HEK293 (cell line): ENCODE measurements around the gene OTOS.

Source experiments
- CTCF ChIA-PET: fragments of 350-600 bp; formaldehyde crosslinking; extraction: SDS; loops from one replicate; lab custom pipeline; 2021; ENCODE audit warnings: antibody characterized with exemption; lab: Yijun Ruan, JAX
- POLR2A ChIA-PET: fragments of 300-600 bp; formaldehyde crosslinking; extraction: SDS; loops from one replicate; lab custom pipeline; 2020; ENCODE audit warnings: antibody characterized with exemption, inconsistent platforms; lab: Yijun Ruan, JAX
- H3K27ac ChIP-seq: fragments of 200-500 bp; sonication (Bioruptor generic); 2 replicates; pipeline ENCODE4 v1.5.1; 2014; ENCODE audit warnings: low read depth, low read length, control low read depth, inconsistent platforms; ENCODE audit errors: extremely low read depth
- H3K36me3 ChIP-seq, 2 experiments: fragments of 200-500 bp in 1 of 2; sonication (Bioruptor generic) in 1 of 2; 1 replicate in 1 of 2; 2 replicates in 1 of 2; pipeline ENCODE4 v1.5.1; 2014 to 2017; ENCODE audit warnings: inconsistent platforms in 2 of 2, low read length in 2 of 2; ENCODE audit not compliant: control insufficient read depth in 2 of 2, insufficient read depth in 1 of 2
- H3K4me1 ChIP-seq: fragments of 200-500 bp; sonication (Bioruptor generic); 2 replicates; pipeline ENCODE4 v1.5.1; 2014; ENCODE audit warnings: mild to moderate bottlenecking, low read length, inconsistent platforms; ENCODE audit not compliant: control insufficient read depth, insufficient read depth
- H3K4me3 ChIP-seq: 2 replicates; pipeline ENCODE4 v1.5.1; 2011; ENCODE audit warnings: low read depth, mild to moderate bottlenecking, control low read depth, low read length, moderate library complexity
- H3K9me3 ChIP-seq: fragments of 200-500 bp; sonication (Bioruptor generic); 2 replicates; pipeline ENCODE4 v1.5.1; 2014; ENCODE audit warnings: low read depth, low read length, inconsistent platforms; ENCODE audit not compliant: control insufficient read depth, insufficient read depth
- GLIS2 ChIP-seq: fragments of 450-650 bp; formaldehyde crosslinking; IDR thresholded peaks from 2 replicates; pipeline ENCODE4 v1.5.1; 2016; ENCODE audit warnings: missing biosample characterization, missing genetic modification characterization
- HOXA7 ChIP-seq: sonication (generic); formaldehyde crosslinking; IDR thresholded peaks from 2 replicates; pipeline ENCODE4 v1.8.1; 2022; ENCODE audit warnings: missing genetic modification reagents, borderline replicate concordance
- HOXC10 ChIP-seq: sonication (generic); formaldehyde crosslinking; IDR thresholded peaks from 2 replicates; pipeline ENCODE4 v1.8.1; 2023; ENCODE audit warnings: mild to moderate bottlenecking, missing genetic modification reagents
- PATZ1 ChIP-seq: fragments of 450-650 bp; formaldehyde crosslinking; IDR thresholded peaks from 2 replicates; pipeline ENCODE4 v1.5.1; 2016; ENCODE audit warnings: missing biosample characterization, missing genetic modification characterization
- TSHZ1 ChIP-seq: fragments of 450-650 bp; formaldehyde crosslinking; IDR thresholded peaks from 2 replicates; pipeline ENCODE4 v1.5.1; 2016; ENCODE audit warnings: missing biosample characterization, missing genetic modification characterization, borderline replicate concordance
- ZBTB17 ChIP-seq: fragments of 450-650 bp; formaldehyde crosslinking; IDR thresholded peaks from 2 replicates; pipeline ENCODE4 v1.5.1; 2016; ENCODE audit warnings: missing biosample characterization, missing genetic modification characterization
- ZBTB26 ChIP-seq: fragments of 450-650 bp; formaldehyde crosslinking; optimal IDR thresholded peaks from 2 replicates; pipeline ENCODE3; 2016; ENCODE audit warnings: missing biosample characterization, mild to moderate bottlenecking, missing genetic modification characterization
- ZFP41 ChIP-seq: fragments of 450-650 bp; formaldehyde crosslinking; IDR thresholded peaks from 2 replicates; pipeline ENCODE4 v1.5.1; 2016; ENCODE audit warnings: missing biosample characterization, missing genetic modification characterization, borderline replicate concordance
- ZNF112 ChIP-seq: fragments of 450-650 bp; formaldehyde crosslinking; IDR thresholded peaks from 2 replicates; pipeline ENCODE4 v1.5.0; 2017; ENCODE audit warnings: missing biosample characterization, missing genetic modification characterization
- ZNF114 ChIP-seq: fragments of 450-650 bp; formaldehyde crosslinking; IDR thresholded peaks from 2 replicates; pipeline ENCODE4 v1.5.0; 2017; ENCODE audit warnings: missing biosample characterization, missing genetic modification characterization
- ZNF121 ChIP-seq: fragments of 450-650 bp; formaldehyde crosslinking; IDR thresholded peaks from 2 replicates; pipeline ENCODE4 v1.5.1; 2016; ENCODE audit warnings: missing biosample characterization, missing genetic modification characterization
- ZNF16 ChIP-seq: fragments of 450-650 bp; formaldehyde crosslinking; IDR thresholded peaks from 2 replicates; pipeline ENCODE4 v1.5.1; 2016; ENCODE audit warnings: low read depth, missing biosample characterization, missing genetic modification characterization
- ZNF341 ChIP-seq: fragments of 450-650 bp; formaldehyde crosslinking; IDR thresholded peaks from 2 replicates; pipeline ENCODE4; 2016; ENCODE audit warnings: low read depth, missing biosample characterization, missing genetic modification characterization
- ZNF37A ChIP-seq: fragments of 450-650 bp; IDR thresholded peaks from 2 replicates; pipeline ENCODE4 v1.5.1; 2018; ENCODE audit warnings: missing biosample characterization, missing genetic modification characterization
- ZNF404 ChIP-seq: fragments of 450-650 bp; formaldehyde crosslinking; IDR thresholded peaks from 2 replicates; pipeline ENCODE4 v1.5.1; 2017; ENCODE audit warnings: missing biosample characterization, missing genetic modification characterization
- ZNF433 ChIP-seq: fragments of 450-650 bp; formaldehyde crosslinking; IDR thresholded peaks from 2 replicates; pipeline ENCODE4 v1.5.1; 2016; ENCODE audit warnings: missing biosample characterization, missing genetic modification characterization, low read depth
- ZNF560 ChIP-seq: fragments of 450-650 bp; formaldehyde crosslinking; IDR thresholded peaks from 2 replicates; pipeline ENCODE4 v1.5.1; 2017; ENCODE audit warnings: missing biosample characterization, missing genetic modification characterization, borderline replicate concordance
- ZNF561 ChIP-seq: fragments of 450-650 bp; IDR thresholded peaks from 2 replicates; pipeline ENCODE4 v1.5.1; 2018; ENCODE audit warnings: missing biosample characterization, missing genetic modification characterization, borderline replicate concordance
- ZNF664 ChIP-seq: fragments of 450-650 bp; formaldehyde crosslinking; IDR thresholded peaks from 2 replicates; pipeline ENCODE4 v1.5.1; 2016; ENCODE audit warnings: missing biosample characterization, missing genetic modification characterization
- ZNF707 ChIP-seq: fragments of 450-650 bp; formaldehyde crosslinking; IDR thresholded peaks from 2 replicates; pipeline ENCODE4 v1.5.1; 2016; ENCODE audit warnings: missing biosample characterization, missing genetic modification characterization
- ZNF777 ChIP-seq: fragments of 450-650 bp; formaldehyde crosslinking; IDR thresholded peaks from 2 replicates; pipeline ENCODE4 v1.5.1; 2017; ENCODE audit warnings: missing biosample characterization, missing genetic modification characterization, borderline replicate concordance

OTOS gene

GRCh38 chr2:240112914-240113690 lies 27.4 kb downstream of the OTOS start:
- H3K4me3 ChIP-seq = no peak overlapping the region
- H3K27ac ChIP-seq = no peak overlapping the region
- ChIA-PET POLR2A (no interaction called here), CTCF (interaction anchor here (2.0 kb wide), 1 partner anchor 52 kb away, joined by 7 read pairs; no protein-coding TSS in a partner anchor)
- H3K4me1 ChIP-seq = peaks cover 2% of the 10 kb centered on the region; the same call in 1 of the 2 replicates
- no peaks in the 10 kb centered on the region; the same call in 1 of the 2 replicates for H3K9me3 ChIP-seq
- no peaks in the 10 kb centered on the region for H3K36me3 ChIP-seq
- TF ChIP-seq HOXA7 (CRISPR knock-in tag) (no peak), ZNF561 (tag by site-specific recombination) (no peak), ZNF37A (tag by site-specific recombination) (no peak), PATZ1 (no peak), HOXC10 (CRISPR knock-in tag) (no peak), ZNF560 (tag by site-specific recombination) (no peak), ZNF341 (tag by site-specific recombination) (no peak), ZNF112 (tag by site-specific recombination) (no peak), ZNF664 (tag by site-specific recombination) (no peak), ZBTB26 (tag by site-specific recombination) (no peak), TSHZ1 (no peak), ZNF16 (tag by site-specific recombination) (no peak), ZNF114 (tag by site-specific recombination) (no peak), ZFP41 (tag by site-specific recombination) (no peak), ZNF404 (tag by site-specific recombination) (no peak), ZNF777 (no peak), ZNF433 (tag by site-specific recombination) (no peak), ZNF707 (tag by site-specific recombination) (no peak)

- H3K4me1 ChIP-seq = peaks cover 2% of the 10 kb centered on the region; the same call in 1 of the 2 replicates
- TF ChIP-seq GLIS2 (tag by site-specific recombination) (no peak), ZFP41 (tag by site-specific recombination) (no peak), ZBTB17 (peak; percentile 49), ZNF121 (no peak)
- TF ChIP-seq, all 188 proteins: peak for 1
- Histone ChIP-seq H3K27ac (no peak overlapping the region), H3K9me3 (no peaks in the 10 kb centered on the region), H3K4me3 (no peak overlapping the region), H3K36me3 (no peaks in the 10 kb centered on the region)
- ChIA-PET CTCF (interaction anchor here (1.8 kb wide), 1 partner anchor 32 kb away, joined by 4 read pairs; no protein-coding TSS in a partner anchor), POLR2A (no interaction called here)
These were observed 29.2 kb downstream of the OTOS start for GRCh38 chr2:240111253-240111652.
